ENCODE results near the gene NTN4. TPM values are rescaled to one million over a fixed set of nuclear protein-coding genes. Genes with fewer than 3 reads are reported as not detected.

NTN4 gene
- total RNA-seq, 1 experiment from 2014 or later: 0.17 TPM

GRCh38 chr12:95810411-95810810 is 19.8 kb upstream of the NTN4 start:
- Histone ChIP-seq H3K79me2 (ENCODE audit: insufficient read depth, low read length) (no peaks in the 10 kb centered on the region), H2BK20ac (ENCODE audit: low read depth, low read length, poor library complexity, severe bottlenecking) (no peak overlapping the region), H4K20me1 (ENCODE audit: control insufficient read depth, insufficient read depth, insufficient read length) (no peaks in the 10 kb centered on the region), H3K9me3 (ENCODE audit: control insufficient read depth, low read depth, low read length) (no peaks in the 10 kb centered on the region), H3K27me3 (ENCODE audit: insufficient read depth, low read length) (no peaks in the 10 kb centered on the region), H2AFZ (ENCODE audit: low read length) (no peak overlapping the region), H3K4me2 (ENCODE audit: insufficient read depth, insufficient read length, low read length) (no peak overlapping the region), H3K4me1 (ENCODE audit: insufficient read depth, low read length) (no peaks in the 10 kb centered on the region), H3K79me1 (ENCODE audit: insufficient read depth, low read depth, low read length, poor library complexity, severe bottlenecking) (no peaks in the 10 kb centered on the region), H3K27ac (ENCODE audit: insufficient read length, low read depth, low read length) (no peak overlapping the region), H3K14ac (ENCODE audit: insufficient read depth, low read length) (no peak overlapping the region), H3T11ph (ENCODE audit: low read length) (no peak overlapping the region), H2BK120ac (ENCODE audit: low read depth, low read length, poor library complexity, severe bottlenecking) (no peak overlapping the region), H2BK5ac (ENCODE audit: insufficient read length, low read length) (no peak overlapping the region), H3K18ac (ENCODE audit: insufficient read length, low read depth, low read length) (no peak overlapping the region), H3K23ac (ENCODE audit: insufficient read length, low read depth, low read length) (no peak overlapping the region), H3K23me2 (ENCODE audit: insufficient read length, low read depth, low read length, poor library complexity, severe bottlenecking) (no peaks in the 10 kb centered on the region), H3K4ac (ENCODE audit: low read depth, low read length) (no peak overlapping the region), H2AK5ac (ENCODE audit: insufficient read length, low read length) (no peak overlapping the region), H4K91ac (ENCODE audit: insufficient read length, low read depth, low read length) (no peak overlapping the region), H4K5ac (ENCODE audit: insufficient read length, low read depth, low read length) (no peak overlapping the region), H2BK15ac (ENCODE audit: low read depth, low read length) (no peak overlapping the region), H4K8ac (replicated peaks; ENCODE audit: insufficient read length, low read depth, low read length) (no peak overlapping the region), H2BK12ac (ENCODE audit: insufficient read length, low read depth, low read length) (no peak overlapping the region), H3K56ac (ENCODE audit: insufficient read length, low read depth, low read length) (no peak overlapping the region), H3K9ac (ENCODE audit: extremely low read depth, insufficient read length, low read length) (no peak overlapping the region)
- no CpG with 5 or more reads among the region's 2 CpGs for WGBS (ENCODE audit: extremely low coverage, insufficient read length, low lambda C conversion rate)
- Mint-ChIP-seq H3K4me1 (no peaks in the 10 kb centered on the region), H3K27ac (no peak overlapping the region), H3K36me3 (ENCODE audit: insufficient read depth in 1 of 3, low read depth in 3 of 3) (no peaks in the 10 kb centered on the region; a peak in 2 of 7 replicates), H3K4me3 (no peak overlapping the region), H3K9me3 (peaks cover 3 to 9% of the 10 kb centered on the region in 2 experiments; a peak in 3 of 5 replicates), H3K27me3 (ENCODE audit: low read depth) (no peaks in the 10 kb centered on the region)
- TF ChIP-seq CTCF (conservative IDR thresholded peaks at IDR 0.05): no peak
- DNase-seq: no peak
